GM23338 (cell line): ENCODE data around the gene HOXD4.

ENCODE experiments used
- CREB1 ChIP-seq: fragments of 250-450 bp; sonication (Bioruptor Pico); IDR thresholded peaks from 2 replicates; pipeline ENCODE4 v1.5.0; 2020; ENCODE audit warnings: low read depth, mild to moderate bottlenecking, moderate library complexity
- TF ChIP-seq, protein P1 (sequence below), 2 experiments: fragments of 200-600 bp in 1 of 2; sonication (generic) in 1 of 2; conservative IDR thresholded peaks; 2 replicates each; pipeline versions ENCODE4 v1.5.1 to v1.6.1; 2016 to 2017; ENCODE audit warnings: antibody characterized with exemption in 2 of 2, low read depth in 2 of 2, mild to moderate bottlenecking in 2 of 2, moderate library complexity in 1 of 2

DNA sequence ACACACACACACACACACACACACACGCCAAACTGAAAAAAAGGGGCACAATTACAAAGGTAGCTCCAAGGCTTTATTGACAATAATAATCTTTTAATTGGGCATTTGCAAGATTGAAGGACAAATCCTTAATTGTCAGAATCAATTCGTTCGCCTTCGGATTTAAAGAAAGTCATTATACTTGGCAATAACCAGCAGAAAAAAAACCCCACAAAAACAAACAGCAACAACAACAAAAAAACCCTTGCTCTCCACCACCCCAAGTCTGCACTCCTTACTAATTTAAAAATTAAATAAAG, 23.6 kb upstream of the HOXD4 start:
- TF ChIP-seq, protein P1, sequence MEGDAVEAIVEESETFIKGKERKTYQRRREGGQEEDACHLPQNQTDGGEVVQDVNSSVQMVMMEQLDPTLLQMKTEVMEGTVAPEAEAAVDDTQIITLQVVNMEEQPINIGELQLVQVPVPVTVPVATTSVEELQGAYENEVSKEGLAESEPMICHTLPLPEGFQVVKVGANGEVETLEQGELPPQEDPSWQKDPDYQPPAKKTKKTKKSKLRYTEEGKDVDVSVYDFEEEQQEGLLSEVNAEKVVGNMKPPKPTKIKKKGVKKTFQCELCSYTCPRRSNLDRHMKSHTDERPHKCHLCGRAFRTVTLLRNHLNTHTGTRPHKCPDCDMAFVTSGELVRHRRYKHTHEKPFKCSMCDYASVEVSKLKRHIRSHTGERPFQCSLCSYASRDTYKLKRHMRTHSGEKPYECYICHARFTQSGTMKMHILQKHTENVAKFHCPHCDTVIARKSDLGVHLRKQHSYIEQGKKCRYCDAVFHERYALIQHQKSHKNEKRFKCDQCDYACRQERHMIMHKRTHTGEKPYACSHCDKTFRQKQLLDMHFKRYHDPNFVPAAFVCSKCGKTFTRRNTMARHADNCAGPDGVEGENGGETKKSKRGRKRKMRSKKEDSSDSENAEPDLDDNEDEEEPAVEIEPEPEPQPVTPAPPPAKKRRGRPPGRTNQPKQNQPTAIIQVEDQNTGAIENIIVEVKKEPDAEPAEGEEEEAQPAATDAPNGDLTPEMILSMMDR (conservative IDR thresholded peaks at IDR 0.05; ENCODE audit: low read depth in 2 of 2): no peak
- TF ChIP-seq CREB1 (CRISPR knock-in tag): no peak
